Choroid plexus epithelial cell (primary cell): ENCODE data around the gene B4GALNT3.

Experiments
- DNase-seq: peaks from one replicate; pipeline ENCODE4 v3.0.0-alpha.2; 2010; ENCODE audit warnings: low read depth
- H3K4me3 ChIP-seq: 2 replicates; pipeline ENCODE4 v1.5.1; 2011; ENCODE audit warnings: low read depth, mild to moderate bottlenecking, control low read depth, low read length, moderate library complexity
- CTCF ChIP-seq: conservative IDR thresholded peaks from 2 replicates; pipeline ENCODE4 v1.5.1; 2011; ENCODE audit warnings: low read depth, mild to moderate bottlenecking, control low read depth, inconsistent platforms, low read length, moderate library complexity

B4GALNT3 gene

GRCh38 chr12:480831-481816, 21.4 kb downstream of the B4GALNT3 start:
- peak; percentile 40 for DNase-seq
- H3K4me3 ChIP-seq = no peak overlapping the region
- TF ChIP-seq CTCF = no peak

GRCh38 chr12:482061-482460, 22.3 kb downstream of the B4GALNT3 start:
- H3K4me3 ChIP-seq = no peak overlapping the region
- no peak for TF ChIP-seq CTCF
- DNase-seq = no peak

- H3K4me3 ChIP-seq = no peak overlapping the region
- no peak for TF ChIP-seq CTCF
- DNase-seq = no peak
These were observed 24.4 kb downstream of the B4GALNT3 start for GRCh38 chr12:484096-484495.

- no peak for DNase-seq
- no peak for TF ChIP-seq CTCF
These were observed 30.5 kb downstream of the B4GALNT3 start for GRCh38 chr12:490260-490659.

GRCh38 chr12:495466-495865, 35.7 kb downstream of the B4GALNT3 start:
- no peak overlapping the region for H3K4me3 ChIP-seq
- no peak for DNase-seq
- no peak for TF ChIP-seq CTCF

More at GRCh38 chr12:490260-490659, 30.5 kb downstream of the B4GALNT3 start:
- no peak overlapping the region for H3K4me3 ChIP-seq

- TF ChIP-seq CTCF = no peak
- no peak for DNase-seq
- no peak overlapping the region for H3K4me3 ChIP-seq
These were observed 37.0 kb downstream of the B4GALNT3 start for GRCh38 chr12:496736-497135.
